Measurements from ENCODE around the gene HMGN4. TPM values are rescaled to one million over a fixed set of nuclear protein-coding genes. Genes with fewer than 3 reads are reported as not detected.

The HMGN4 gene
- total RNA-seq, 1 donor from 2014 or later = 59.5 TPM

DNA sequence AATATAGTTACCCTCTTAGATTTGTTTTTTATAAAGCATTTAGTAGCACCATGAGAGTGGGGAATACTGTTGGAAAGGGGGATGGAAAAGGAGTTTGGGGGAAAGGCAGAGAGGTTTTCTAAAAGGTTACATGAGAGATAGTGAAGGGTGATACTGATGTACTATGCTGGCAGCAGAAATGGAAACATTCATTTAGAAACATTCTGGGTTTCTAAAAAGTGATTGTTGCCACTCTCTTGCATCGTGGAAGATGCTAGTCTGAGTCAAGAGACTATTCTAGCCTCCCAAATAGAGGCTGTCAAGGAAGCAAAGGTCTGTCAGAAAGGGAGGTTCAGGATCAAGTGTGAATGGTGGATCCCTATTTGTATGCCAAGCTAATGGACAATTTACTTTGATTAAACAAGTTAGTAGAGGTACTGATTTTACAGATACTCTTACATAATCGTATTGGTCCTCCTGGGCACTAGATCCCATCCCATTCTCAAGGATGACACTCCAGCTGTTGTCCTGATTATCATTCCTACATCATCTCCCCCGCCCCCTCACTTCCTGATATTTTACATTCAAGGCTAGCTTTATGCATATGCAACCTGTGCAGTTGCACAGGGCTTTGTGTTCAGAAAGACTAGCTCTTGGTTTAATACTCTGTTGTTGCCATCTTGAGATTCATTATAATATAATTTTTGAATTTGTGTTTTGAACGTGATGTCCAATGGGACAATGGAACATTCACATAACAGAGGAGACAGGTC, 43.2 kb downstream of the HMGN4 start:
- no peaks in the 10 kb centered on the region for H3K36me3 ChIP-seq (ENCODE audit: control insufficient read depth, insufficient read depth, low read length)
- TF ChIP-seq, protein P1, sequence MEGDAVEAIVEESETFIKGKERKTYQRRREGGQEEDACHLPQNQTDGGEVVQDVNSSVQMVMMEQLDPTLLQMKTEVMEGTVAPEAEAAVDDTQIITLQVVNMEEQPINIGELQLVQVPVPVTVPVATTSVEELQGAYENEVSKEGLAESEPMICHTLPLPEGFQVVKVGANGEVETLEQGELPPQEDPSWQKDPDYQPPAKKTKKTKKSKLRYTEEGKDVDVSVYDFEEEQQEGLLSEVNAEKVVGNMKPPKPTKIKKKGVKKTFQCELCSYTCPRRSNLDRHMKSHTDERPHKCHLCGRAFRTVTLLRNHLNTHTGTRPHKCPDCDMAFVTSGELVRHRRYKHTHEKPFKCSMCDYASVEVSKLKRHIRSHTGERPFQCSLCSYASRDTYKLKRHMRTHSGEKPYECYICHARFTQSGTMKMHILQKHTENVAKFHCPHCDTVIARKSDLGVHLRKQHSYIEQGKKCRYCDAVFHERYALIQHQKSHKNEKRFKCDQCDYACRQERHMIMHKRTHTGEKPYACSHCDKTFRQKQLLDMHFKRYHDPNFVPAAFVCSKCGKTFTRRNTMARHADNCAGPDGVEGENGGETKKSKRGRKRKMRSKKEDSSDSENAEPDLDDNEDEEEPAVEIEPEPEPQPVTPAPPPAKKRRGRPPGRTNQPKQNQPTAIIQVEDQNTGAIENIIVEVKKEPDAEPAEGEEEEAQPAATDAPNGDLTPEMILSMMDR (IDR thresholded peaks at IDR 0.05; ENCODE audit: insufficient read depth, low read length, severe bottlenecking) = no peak
- DNase-seq (ENCODE audit: low read depth) (no peak), FAIRE-seq (no peak)
- no peak overlapping the region for H3K4me3 ChIP-seq (ENCODE audit: low read depth, low read length)
- no peaks in the 10 kb centered on the region for H3K27me3 ChIP-seq (ENCODE audit: control insufficient read depth, insufficient read depth, low read length)

DNA sequence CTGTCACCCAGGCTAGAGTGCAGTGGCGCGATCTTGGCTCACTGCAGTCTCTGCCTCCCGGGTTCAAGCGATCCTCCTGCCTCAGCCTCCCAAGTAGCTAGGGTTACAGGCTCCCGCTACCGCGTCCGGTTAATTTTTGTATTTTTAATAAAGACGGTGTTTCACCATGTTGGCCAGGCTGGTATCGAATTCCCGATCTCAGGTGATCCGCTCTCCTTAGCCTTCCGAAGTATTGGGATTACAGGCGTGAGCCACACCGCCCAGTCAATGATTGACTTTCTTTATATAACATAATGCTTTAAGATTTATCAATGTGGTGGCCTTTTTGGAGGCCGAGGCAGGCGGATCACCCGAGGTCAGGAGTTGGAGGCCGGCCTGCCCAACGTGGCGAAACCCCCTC, 50.8 kb downstream of the HMGN4 start:
- FAIRE-seq = no peak
- no peak overlapping the region for H3K4me3 ChIP-seq (ENCODE audit: low read depth, low read length)
- H3K36me3 ChIP-seq (ENCODE audit: control insufficient read depth, insufficient read depth, low read length) = no peaks in the 10 kb centered on the region
- TF ChIP-seq, protein P1 (IDR thresholded peaks at IDR 0.05; ENCODE audit: insufficient read depth, low read length, severe bottlenecking) = no peak
- DNase-seq (ENCODE audit: low read depth) = no peak
- no peaks in the 10 kb centered on the region for H3K27me3 ChIP-seq (ENCODE audit: control insufficient read depth, insufficient read depth, low read length)

DNA sequence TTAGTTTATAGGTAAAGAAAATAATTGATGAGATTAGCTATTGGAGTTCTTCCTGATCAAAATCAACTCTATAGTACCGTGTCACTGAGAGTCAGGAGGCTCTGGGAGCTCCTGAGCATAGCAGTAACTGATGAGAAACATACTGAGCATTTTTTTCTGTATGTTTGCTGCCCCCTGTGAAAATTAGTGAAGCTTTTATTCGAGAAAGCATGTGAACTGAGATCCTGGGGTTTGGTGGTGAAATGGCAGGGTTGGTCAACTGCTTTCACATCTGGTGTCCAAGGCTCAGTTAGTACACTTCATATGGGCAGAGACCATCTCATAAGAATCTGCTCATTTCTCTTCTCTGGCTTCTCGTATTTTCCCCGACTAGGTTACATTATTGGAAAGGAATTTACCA, 54.5 kb downstream of the HMGN4 start:
- FAIRE-seq = no peak
- Histone ChIP-seq H3K4me3 (ENCODE audit: low read depth, low read length) (no peak overlapping the region), H3K27me3 (ENCODE audit: control insufficient read depth, insufficient read depth, low read length) (no peaks in the 10 kb centered on the region), H3K36me3 (ENCODE audit: control insufficient read depth, insufficient read depth, low read length) (no peaks in the 10 kb centered on the region)
- TF ChIP-seq, protein P1 (IDR thresholded peaks at IDR 0.05; ENCODE audit: insufficient read depth, low read length, severe bottlenecking) = no peak
- no peak for DNase-seq (ENCODE audit: low read depth)

DNA sequence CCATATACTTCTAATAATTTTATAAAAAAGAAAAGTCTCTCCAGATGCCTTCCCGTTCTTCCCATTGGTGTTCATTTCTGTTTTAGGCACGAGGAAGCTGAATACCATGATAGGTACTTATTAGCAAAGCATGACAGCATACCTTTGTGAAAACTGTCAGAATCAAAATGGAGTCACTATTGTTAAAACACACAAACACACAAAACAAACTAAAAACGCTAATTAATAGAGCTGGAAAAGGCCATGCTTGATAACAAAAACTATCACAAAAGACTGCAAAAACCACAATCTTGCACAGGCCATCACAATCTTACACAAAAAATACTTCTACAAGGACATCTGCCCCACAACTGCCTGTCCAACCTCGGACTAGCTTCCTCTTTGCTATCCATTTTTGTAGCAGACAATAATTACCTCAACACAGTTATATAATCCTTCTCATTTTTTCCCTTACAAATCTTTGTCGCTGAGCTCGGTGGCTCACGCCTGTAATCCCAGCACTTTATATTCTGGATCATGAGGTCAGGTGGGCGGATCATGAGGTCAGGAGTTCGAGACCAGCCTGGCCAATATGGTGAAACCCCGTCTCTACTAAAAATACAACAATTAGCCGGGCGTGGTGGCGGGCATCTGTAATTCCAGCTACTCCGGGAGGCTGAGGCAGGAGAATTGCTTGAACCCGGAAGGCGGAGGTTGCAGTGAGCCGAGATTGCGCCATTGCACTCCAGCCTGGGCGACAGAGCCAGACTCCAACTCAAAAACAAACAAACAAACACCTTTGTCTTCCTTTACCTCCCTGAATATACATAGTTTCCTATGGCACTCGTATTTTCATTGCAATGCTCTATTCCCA, 55.3 kb downstream of the HMGN4 start:
- no peaks in the 10 kb centered on the region for H3K27me3 ChIP-seq (ENCODE audit: control insufficient read depth, insufficient read depth, low read length)
- FAIRE-seq = no peak
- H3K36me3 ChIP-seq (ENCODE audit: control insufficient read depth, insufficient read depth, low read length) = peaks cover 3% of the 10 kb centered on the region
- DNase-seq (ENCODE audit: low read depth) = no peak
- TF ChIP-seq, protein P1 (IDR thresholded peaks at IDR 0.05; ENCODE audit: insufficient read depth, low read length, severe bottlenecking) = no peak
- no peak overlapping the region for H3K4me3 ChIP-seq (ENCODE audit: low read depth, low read length)

DNA sequence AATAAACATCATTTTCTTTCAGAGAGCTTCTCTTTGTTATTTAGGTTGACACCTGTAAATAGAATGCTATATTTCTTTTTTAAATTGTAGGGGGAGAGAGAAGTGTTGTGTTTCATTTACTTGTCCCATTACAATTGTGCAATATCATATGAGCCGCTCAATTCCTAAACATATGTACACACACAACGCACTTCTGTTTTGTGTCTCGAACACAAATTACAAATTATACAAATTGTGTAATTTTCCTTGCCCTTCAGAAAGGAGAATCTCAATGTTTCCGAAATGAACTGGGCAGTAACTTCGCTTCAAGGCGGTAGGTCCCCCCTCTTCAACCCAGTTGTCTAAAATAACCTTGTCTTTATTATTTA, 55.9 kb downstream of the HMGN4 start:
- Histone ChIP-seq H3K36me3 (ENCODE audit: control insufficient read depth, insufficient read depth, low read length) (peaks cover 5% of the 10 kb centered on the region), H3K27me3 (ENCODE audit: control insufficient read depth, insufficient read depth, low read length) (no peaks in the 10 kb centered on the region), H3K4me3 (ENCODE audit: low read depth, low read length) (no peak overlapping the region)
- FAIRE-seq = no peak
- DNase-seq (ENCODE audit: low read depth) = no peak
- TF ChIP-seq, protein P1 (IDR thresholded peaks at IDR 0.05; ENCODE audit: insufficient read depth, low read length, severe bottlenecking) = no peak
